ENCODE data around the gene RYR1. TPM values are rescaled to one million over a fixed set of nuclear protein-coding genes. Genes with fewer than 3 reads are reported as not detected.

Gene RYR1
- total and polyA plus RNA-seq, 10 of the 15 experiments (the other 5 are each of a cell fraction or from before 2014, with no cell fraction given) = under 0.01 to 0.32 (median 0.07) TPM; not detected in 1

- TF ChIP-seq, protein P1, sequence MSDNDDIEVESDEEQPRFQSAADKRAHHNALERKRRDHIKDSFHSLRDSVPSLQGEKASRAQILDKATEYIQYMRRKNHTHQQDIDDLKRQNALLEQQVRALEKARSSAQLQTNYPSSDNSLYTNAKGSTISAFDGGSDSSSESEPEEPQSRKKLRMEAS (IDR thresholded peaks at IDR 0.05; ENCODE audit: low read depth, low read length) = no peak
- no peak for TF ChIP-seq ZNF217 (IDR thresholded peaks at IDR 0.05)
- no peak for TF ChIP-seq CBX5 (IDR thresholded peaks at IDR 0.05; ENCODE audit: low read depth)
These were observed 53.3 kb downstream of the RYR1 start (continued) for GRCh38 chr19:38486731-38487336.

DNA sequence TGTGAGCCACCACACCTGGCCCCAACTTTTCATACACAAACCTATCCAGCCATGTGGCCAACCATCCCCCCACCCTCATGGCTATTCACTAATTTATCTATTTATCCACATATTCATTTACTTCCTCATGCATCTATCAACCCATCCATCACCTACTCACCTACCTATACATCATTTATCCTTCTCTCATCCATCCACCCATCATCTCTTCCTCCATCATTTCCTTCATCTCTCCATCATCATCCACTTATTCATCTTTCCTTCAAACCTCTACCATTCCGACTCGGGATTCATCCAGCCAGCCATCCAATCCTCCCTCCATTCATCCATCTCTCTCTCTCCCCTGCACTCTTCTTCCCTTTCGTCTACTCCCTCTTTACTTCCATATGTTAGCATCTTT, 54.6 kb downstream of the RYR1 start:
- in situ Hi-C loops (cut with MboI) = no loop called here
- ChIA-PET POLR2A (no interaction called here), RAD21 (ENCODE audit: unreplicated experiment) (no interaction called here), CTCF (no interaction called here), SMC1A (ENCODE audit: uncharacterized antibody, unreplicated experiment) (no interaction called here)
- Histone ChIP-seq H2AFZ (ENCODE audit: control insufficient read depth, low read depth, low read length) (no peak overlapping the region), H3K4me2 (ENCODE audit: control insufficient read depth, insufficient read depth) (no peak overlapping the region), H3K4me3 (no peak overlapping the region), H4K20me1 (ENCODE audit: control insufficient read depth, insufficient read depth) (no peaks in the 10 kb centered on the region), H3K4me1 (ENCODE audit: control insufficient read depth, insufficient read depth, low read length) (peaks cover 6% of the 10 kb centered on the region; the same call in 1 of the 2 replicates), H3K27me3 (replicated peaks in 1 of 2; ENCODE audit: control insufficient read depth in 2 of 2, insufficient read depth in 2 of 2, low read length in 1 of 2) (no peaks in the 10 kb centered on the region), H3K79me2 (ENCODE audit: control insufficient read depth, insufficient read depth, low read length) (no peaks in the 10 kb centered on the region), H3K9me3 (replicated peaks; ENCODE audit: control insufficient read depth, insufficient read depth, low read length) (peaks cover 2% of the 10 kb centered on the region; the same call in 1 of the 3 replicates), H3K36me3 (ENCODE audit: control insufficient read depth in 2 of 2, insufficient read depth in 2 of 2, low read length in 1 of 2) (no peaks in the 10 kb centered on the region), H3K9ac (ENCODE audit: control insufficient read depth, insufficient read depth, low read length) (no peak overlapping the region), H3K27ac (ENCODE audit: control insufficient read depth, insufficient read depth) (no peak overlapping the region)
- no peak for DNase-seq (ENCODE audit: low read depth, low spot score)
- no peak for FAIRE-seq
- intact Hi-C loops (cut with micrococcal nuclease; ENCODE audit: unreplicated experiment) = no loop called here
- ATAC-seq = no peak
- 7% methylated on average over 3 of the region's 3 CpGs for WGBS (ENCODE audit: insufficient coverage, insufficient replicate concordance, low lambda C conversion rate, missing lambda C conversion rate)
- no TSS peak for BruUV-seq (replicated peaks)
- TF ChIP-seq ATF7 (IDR thresholded peaks at IDR 0.05; ENCODE audit: low read depth) (no peak), PAX5 (IDR thresholded peaks at IDR 0.05; ENCODE audit: borderline replicate concordance, low read depth, low read length) (no peak), ESRRA (IDR thresholded peaks at IDR 0.05; ENCODE audit: low read length) (no peak), STAT3 (IDR thresholded peaks at IDR 0.05; ENCODE audit: low read depth, low read length) (no peak), CBX5 (IDR thresholded peaks at IDR 0.05; ENCODE audit: low read depth) (no peak), HDAC2 (IDR thresholded peaks at IDR 0.05) (no peak), EED (IDR thresholded peaks at IDR 0.05; ENCODE audit: low read depth) (no peak), RB1 (IDR thresholded peaks at IDR 0.05; ENCODE audit: borderline replicate concordance) (no peak), TBL1XR1 (IDR thresholded peaks at IDR 0.05; ENCODE audit: low read depth, low read length) (no peak), KDM1A (IDR thresholded peaks at IDR 0.05; ENCODE audit: borderline replicate concordance) (no peak), SP1 (IDR thresholded peaks at IDR 0.05; ENCODE audit: low read depth, low read length) (no peak)
- TF ChIP-seq, protein P2, sequence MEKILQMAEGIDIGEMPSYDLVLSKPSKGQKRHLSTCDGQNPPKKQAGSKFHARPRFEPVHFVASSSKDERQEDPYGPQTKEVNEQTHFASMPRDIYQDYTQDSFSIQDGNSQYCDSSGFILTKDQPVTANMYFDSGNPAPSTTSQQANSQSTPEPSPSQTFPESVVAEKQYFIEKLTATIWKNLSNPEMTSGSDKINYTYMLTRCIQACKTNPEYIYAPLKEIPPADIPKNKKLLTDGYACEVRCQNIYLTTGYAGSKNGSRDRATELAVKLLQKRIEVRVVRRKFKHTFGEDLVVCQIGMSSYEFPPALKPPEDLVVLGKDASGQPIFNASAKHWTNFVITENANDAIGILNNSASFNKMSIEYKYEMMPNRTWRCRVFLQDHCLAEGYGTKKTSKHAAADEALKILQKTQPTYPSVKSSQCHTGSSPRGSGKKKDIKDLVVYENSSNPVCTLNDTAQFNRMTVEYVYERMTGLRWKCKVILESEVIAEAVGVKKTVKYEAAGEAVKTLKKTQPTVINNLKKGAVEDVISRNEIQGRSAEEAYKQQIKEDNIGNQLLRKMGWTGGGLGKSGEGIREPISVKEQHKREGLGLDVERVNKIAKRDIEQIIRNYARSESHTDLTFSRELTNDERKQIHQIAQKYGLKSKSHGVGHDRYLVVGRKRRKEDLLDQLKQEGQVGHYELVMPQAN (conservative IDR thresholded peaks at IDR 0.05) = no peak
- TF ChIP-seq, protein P3, sequence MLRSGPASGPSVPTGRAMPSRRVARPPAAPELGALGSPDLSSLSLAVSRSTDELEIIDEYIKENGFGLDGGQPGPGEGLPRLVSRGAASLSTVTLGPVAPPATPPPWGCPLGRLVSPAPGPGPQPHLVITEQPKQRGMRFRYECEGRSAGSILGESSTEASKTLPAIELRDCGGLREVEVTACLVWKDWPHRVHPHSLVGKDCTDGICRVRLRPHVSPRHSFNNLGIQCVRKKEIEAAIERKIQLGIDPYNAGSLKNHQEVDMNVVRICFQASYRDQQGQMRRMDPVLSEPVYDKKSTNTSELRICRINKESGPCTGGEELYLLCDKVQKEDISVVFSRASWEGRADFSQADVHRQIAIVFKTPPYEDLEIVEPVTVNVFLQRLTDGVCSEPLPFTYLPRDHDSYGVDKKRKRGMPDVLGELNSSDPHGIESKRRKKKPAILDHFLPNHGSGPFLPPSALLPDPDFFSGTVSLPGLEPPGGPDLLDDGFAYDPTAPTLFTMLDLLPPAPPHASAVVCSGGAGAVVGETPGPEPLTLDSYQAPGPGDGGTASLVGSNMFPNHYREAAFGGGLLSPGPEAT (IDR thresholded peaks at IDR 0.05; ENCODE audit: low read depth) = no peak
- TF ChIP-seq, protein P4, sequence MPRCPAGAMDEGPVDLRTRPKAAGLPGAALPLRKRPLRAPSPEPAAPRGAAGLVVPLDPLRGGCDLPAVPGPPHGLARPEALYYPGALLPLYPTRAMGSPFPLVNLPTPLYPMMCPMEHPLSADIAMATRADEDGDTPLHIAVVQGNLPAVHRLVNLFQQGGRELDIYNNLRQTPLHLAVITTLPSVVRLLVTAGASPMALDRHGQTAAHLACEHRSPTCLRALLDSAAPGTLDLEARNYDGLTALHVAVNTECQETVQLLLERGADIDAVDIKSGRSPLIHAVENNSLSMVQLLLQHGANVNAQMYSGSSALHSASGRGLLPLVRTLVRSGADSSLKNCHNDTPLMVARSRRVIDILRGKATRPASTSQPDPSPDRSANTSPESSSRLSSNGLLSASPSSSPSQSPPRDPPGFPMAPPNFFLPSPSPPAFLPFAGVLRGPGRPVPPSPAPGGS (IDR thresholded peaks at IDR 0.05; ENCODE audit: borderline replicate concordance, insufficient read depth, low read depth, low read length, poor library complexity, severe bottlenecking) = no peak
